GM04503 (cell line): Measurements from ENCODE around the gene ECE1.

Experiments
- DNase-seq: peaks from one replicate; pipeline ENCODE4 v3.0.0-alpha.2; 2012; ENCODE audit warnings: low read depth

ECE1 gene

GRCh38 chr1:21289700-21290545 lies at the start of gene ECE1:
TSS of gene ECE1 (minus strand) at chr1:21290463. CDS start at chr1:21290414, 49 bp downstream.
- no peak for DNase-seq

GRCh38 chr1:21339356-21340229 lies 49.3 kb upstream of the ECE1 start:
- no peak for DNase-seq

GRCh38 chr1:21338573-21339355 lies 48.5 kb upstream of the ECE1 start:
- no peak for DNase-seq

- DNase-seq = peak; percentile 63
Measured at GRCh38 chr1:21337928-21338572, 47.8 kb upstream of the ECE1 start.

GRCh38 chr1:21337454-21337927 lies 47.2 kb upstream of the ECE1 start:
- no peak for DNase-seq

- DNase-seq = no peak
Measured at GRCh38 chr1:21337010-21337437, 46.8 kb upstream of the ECE1 start.

- DNase-seq = no peak
Measured at GRCh38 chr1:21335750-21336224, 45.5 kb upstream of the ECE1 start.

GRCh38 chr1:21335088-21335691 lies 44.9 kb upstream of the ECE1 start:
- no peak for DNase-seq

GRCh38 chr1:21334214-21335087 lies 44.2 kb upstream of the ECE1 start:
- peak; percentile 90 for DNase-seq

GRCh38 chr1:21333824-21334213 lies 43.6 kb upstream of the ECE1 start:
- no peak for DNase-seq

- DNase-seq = no peak
Measured at GRCh38 chr1:21332554-21333311, 42.5 kb upstream of the ECE1 start.

- no peak for DNase-seq
Measured at GRCh38 chr1:21331752-21332478, 41.7 kb upstream of the ECE1 start.

GRCh38 chr1:21330544-21330943 lies 40.3 kb upstream of the ECE1 start:
- no peak for DNase-seq

GRCh38 chr1:21329209-21329844 lies 39.1 kb upstream of the ECE1 start:
- no peak for DNase-seq

GRCh38 chr1:21327566-21328323 lies 37.5 kb upstream of the ECE1 start:
- no peak for DNase-seq

GRCh38 chr1:21326861-21327344 lies 36.6 kb upstream of the ECE1 start:
- no peak for DNase-seq
